GM21619 (cell line): ENCODE measurements around the gene SPDYE6.
A peak's percentile ranks its signal among the peaks of the same experiment; 100 is the strongest.
"Not testable (repeated sequence)": the region's sequence is repeated elsewhere in the genome, so short reads cannot be mapped to it uniquely, and the experiment has no call there.

ENCODE experiments used
- ATAC-seq: cut with Tn5 transposase; IDR thresholded peaks from one replicate; pipeline ENCODE4 v1.9.1; 2021; ENCODE audit not compliant: unreplicated experiment

The SPDYE6 gene

DNA sequence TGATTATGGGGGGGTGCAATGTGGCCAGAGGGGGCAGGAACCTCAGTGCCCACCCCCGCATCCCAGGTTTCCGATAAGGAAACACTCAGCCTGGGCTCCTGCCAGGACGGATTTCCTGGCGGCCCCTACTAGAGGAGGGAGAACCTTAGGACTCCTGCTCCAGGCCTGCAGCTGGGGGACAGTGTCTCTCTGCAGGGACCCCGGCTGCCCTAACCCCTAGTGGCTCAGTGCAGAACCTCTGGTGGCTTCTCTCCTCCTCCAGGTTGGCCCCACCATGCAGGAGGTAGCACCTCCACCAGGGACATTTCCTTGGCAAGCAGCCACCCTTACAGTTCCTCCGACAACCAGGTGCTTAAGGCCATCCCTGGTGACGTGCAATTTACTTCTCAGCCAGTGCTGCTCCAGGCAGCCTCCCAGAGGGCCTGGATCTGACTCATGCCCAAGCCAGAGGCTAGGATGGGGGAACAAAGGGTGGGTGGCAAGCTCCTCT lies 37.7 kb downstream of the SPDYE6 start:
- no peak for ATAC-seq

DNA sequence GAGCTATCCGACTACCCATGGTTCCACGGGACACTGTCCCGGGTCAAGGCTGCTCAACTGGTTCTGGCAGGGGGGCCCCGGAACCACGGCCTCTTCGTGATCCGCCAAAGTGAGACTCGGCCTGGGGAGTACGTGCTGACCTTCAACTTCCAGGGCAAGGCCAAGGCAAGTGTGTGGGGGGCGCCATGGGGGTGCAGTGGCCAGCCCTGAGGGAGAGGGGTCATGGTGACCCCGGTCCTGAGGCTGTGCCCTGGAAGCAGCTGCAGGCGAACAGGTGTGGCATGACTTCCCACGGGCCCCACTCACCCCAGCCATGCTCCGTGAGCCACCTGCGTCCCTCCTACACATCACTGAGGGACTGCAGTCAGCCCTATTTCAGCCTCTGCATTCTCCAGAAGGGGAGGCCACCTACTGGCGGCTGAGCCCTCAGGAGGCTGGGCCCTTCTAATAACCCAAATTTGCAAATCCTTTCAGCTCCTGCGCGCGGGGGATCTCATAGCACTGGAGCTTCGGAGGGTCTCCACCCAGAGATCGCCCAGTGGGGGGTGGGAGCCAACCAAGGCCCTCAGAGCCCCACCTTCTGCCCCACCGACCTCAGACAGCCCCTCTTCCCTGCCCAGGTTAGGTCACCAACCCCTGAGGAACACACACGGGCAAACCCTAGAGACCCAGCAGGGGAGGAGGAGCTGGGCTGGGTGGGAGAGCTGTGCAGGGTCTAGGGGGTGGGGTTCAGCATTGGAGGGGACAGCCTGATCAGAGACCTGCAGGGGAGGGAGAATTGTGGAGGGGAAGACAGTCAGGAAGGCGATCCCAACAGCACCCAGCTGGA lies 38.8 kb downstream of the SPDYE6 start:
- no peak for ATAC-seq

DNA sequence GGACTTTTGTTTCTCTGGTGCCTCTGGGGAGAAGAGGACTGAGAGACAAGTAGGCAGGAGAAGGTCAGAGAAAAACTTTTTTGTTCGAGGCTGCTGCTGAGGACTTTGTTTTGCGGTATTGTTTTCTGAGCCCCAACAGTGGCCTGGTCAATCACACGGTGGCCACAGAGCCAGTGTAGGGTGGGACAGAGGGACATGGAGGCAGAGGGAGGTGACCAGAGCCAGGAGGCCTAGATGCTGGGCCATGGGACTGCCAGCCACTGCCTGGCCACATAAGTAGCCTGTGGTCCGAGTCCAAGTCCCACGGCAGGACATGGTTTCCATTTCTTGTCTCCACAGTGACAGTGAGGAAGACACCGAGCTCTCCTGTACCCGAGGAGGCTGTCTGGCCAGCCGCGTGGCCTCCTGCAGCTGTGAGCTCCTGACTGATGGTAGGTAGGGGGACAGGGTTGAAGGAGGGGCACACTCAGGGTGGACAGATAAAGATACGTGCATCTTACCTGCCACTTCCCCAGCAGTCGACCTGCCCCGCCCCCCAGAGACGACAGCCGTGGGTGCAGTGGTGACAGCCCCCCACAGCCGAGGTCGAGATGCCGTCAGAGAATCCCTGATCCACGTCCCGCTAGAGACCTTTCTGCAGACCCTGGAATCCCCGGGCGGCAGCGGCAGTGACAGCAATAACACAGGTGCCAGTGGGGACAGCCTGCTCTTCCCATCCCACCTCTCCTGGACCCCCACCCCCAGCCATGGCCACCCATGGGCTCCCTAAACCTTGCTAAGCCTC lies 42.1 kb downstream of the SPDYE6 start:
- no peak for ATAC-seq

DNA sequence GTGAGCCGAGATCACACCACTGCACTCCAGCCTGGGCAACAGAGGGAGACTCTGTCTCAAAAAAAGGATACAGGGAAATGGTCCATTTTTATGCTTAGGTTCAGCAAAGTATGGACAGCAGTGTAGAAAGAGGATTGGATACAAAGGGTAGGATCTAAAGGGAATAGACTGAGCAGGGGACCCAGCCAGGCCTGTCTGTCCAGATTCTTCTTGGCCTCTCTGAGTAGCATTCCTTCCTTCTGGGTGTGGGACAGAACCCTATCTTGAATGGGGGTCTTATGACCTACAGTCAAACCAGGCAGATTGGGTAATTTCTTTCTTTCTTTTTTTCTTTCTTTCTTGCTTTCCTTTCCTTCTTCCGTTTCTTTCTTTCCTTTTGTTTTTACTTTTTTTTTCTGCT lies 43.9 kb downstream of the SPDYE6 start:
- no peak for ATAC-seq

DNA sequence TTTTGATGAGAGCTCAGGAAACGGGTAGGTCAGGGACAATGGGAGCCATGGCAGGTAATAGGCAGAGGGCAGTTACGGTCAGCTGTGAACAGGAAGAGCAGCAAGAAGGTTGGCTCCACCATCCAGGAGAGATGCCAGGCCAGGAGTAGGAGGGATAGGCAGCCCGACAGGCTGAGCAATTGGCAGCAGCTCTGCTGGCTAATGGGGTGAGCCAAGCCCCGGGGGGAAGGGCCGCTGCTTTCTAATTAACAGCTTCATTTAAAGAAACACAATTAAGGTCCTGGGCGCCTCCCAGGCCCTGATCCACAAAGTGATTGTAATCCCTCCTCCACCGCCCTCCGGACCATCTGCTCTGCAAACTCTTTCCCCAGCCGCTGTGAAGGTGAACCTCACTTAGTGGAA lies 45.8 kb downstream of the SPDYE6 start:
- no peak for ATAC-seq

DNA sequence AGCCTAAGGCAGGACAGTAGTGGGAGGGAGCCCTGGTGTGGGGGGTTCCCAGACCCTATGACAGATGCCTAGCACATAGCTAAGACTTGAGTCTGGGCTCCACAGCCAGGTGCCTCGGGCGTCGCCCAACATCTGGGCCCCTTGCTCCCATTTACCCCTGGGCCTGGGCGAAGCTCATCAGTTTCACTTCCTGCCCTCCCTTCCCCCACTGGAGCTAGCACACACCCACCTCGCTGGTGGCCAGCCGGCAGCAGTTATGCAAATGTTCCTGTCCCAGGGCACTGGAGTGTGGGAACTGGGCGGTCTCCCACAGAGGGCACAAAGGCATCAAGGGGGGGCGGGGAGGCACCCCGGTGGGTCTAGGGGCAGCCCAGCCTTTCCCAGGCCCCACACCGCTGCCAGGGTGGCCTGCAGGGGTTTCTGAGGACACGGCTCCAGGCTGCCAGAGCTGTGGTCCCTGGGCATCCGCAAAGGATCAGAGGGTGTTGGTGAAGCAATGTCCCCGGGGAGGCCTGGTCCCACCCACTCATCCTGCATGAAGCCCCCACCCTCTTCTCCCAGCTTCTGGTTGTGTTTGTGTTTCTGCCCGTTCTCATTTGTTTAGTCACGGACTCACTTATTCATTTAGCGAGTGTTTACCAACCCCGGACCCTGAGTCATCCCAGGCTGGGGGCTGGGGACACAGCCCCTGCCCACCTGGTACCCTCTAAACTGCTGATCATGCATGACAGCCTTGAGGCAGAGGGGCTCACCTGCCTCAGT lies 49.1 kb downstream of the SPDYE6 start:
- peak; percentile 68 for ATAC-seq

DNA sequence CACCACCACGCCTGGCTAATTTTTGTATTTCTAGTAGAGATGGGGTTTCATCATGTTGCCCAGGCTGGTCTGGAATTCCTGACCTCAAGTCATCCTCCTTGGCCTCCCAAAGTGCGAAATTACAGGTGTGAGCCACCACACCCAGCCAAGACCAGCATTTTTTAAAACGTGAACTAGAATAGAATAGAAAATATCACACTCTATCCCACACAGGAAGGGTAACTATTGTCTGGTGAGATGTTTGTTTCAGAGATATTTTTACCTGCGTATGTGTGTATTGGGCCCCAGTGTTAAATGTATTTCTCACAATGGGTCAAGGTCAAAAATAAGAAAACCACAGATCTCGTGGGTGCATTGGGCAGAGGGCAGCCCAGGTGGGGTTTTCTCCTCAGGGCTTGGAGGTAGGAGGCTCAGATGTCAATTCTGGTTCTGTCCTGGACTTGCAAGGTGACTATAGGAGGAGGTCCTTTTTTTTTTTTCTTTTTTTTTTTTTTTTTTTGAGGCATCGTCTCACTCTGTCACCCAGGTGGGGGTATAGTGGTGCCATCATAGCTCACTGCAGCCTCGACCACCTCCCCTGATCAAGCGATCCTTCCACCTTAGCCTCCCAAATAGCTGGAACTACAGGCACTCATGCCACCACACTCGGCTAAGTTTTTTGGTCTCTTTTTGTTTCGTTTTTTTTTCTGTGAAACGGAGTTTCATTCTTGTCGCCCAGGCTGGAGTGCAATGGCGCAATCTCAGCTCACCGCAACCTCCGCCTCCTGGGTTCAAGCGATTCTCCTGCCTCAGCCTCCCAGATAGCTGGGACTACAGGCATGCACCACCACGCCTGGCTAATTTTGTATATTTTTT lies 50.6 kb downstream of the SPDYE6 start:
- peak; percentile 50 for ATAC-seq

DNA sequence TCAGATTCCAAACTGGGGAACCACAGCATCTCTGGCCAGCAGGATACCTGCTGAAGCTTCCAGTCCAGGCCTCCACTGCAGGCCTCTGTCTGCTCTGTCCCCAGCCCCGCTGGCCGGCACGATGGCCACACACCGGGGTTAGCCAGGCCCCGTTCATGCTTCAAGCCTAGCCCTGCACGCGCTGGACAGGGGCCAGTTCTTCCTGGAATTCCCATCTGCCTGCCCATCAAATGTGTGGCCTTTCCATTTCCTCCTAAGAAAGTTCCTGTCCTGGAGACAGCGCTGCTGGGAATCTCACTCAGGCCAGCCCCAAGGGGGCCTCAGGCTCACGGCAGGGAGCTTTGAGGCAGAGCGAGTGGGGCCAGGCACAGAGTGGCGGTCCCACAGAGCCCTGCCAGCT lies 51.6 kb downstream of the SPDYE6 start:
- ATAC-seq: no peak

DNA sequence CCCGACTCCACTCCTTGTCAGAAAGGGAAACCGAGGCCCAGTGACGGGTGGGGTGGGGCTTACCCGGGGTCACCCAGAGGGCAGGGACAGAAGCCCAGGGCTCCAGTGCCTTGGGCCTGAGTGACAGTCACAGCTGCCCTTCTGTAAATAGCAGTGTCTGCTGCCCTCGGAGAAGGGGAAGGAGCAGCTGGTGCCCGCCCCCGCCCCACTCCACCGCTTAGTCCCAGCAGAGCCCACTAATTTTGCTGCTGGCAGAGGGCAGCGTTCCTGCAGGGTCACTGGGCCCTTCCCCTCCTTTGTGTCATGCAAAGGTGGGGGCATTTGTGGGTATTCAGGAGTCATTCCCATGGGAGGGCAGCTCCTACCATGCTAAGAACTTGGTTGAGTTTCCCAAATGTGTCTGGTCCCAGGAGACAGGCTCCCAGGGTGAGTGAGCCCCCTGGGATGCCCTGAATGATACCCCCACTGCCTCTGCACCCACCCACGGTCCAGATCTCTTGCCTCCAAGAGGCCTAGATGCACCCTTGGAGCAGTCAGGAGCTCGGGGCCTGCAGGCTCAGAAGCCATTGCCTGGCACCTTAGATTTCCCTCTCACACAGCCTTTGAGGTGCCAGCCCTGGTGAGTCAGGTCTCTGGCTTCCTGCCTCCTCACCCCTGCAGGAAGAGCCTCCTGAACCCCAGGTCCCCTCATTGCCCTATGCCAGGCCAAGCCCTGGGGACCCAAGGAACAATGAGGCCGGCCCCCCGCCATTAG lies 52.4 kb downstream of the SPDYE6 start:
- ATAC-seq: no peak

DNA sequence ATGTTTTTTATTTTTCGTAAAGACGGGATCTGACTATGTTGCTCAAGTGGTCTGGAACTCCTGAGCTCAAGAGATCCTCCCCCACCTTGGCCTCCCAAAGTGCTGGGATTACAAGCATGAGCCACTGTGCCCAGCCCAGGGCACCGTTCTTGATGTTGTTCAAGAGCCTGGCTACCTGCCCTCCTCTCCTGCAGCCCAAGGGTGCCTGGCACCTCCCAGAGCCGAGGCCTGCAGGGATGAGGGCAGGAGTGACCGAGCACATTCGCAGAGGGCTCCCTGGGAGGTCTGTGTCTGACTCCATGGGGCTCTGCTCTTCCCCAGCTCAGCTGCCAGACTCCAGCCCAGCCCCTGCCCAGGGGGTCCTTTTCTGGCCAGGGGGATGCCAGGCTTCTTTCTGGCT lies 54.2 kb downstream of the SPDYE6 start:
- no peak for ATAC-seq

DNA sequence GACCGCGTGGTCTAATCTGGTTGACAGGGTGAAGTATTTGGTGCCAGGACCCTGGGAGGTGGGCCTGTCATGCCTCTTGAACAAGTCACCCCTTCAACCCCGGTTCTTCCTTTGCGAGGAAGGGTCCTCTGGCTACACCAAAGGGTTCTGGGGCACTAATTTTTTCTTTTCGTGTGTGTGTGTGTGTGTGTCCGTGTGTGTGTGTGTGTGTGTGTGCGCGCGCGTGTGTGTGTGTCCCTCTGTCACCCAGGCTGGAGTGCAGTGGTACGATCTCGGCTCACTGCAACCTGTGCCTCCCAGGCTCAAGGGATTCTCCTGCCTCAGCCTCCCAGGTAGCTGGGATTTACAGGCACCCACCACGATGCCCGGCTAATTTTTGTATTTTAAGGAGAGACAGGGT lies 54.9 kb downstream of the SPDYE6 start:
- not testable (repeated sequence) for ATAC-seq

DNA sequence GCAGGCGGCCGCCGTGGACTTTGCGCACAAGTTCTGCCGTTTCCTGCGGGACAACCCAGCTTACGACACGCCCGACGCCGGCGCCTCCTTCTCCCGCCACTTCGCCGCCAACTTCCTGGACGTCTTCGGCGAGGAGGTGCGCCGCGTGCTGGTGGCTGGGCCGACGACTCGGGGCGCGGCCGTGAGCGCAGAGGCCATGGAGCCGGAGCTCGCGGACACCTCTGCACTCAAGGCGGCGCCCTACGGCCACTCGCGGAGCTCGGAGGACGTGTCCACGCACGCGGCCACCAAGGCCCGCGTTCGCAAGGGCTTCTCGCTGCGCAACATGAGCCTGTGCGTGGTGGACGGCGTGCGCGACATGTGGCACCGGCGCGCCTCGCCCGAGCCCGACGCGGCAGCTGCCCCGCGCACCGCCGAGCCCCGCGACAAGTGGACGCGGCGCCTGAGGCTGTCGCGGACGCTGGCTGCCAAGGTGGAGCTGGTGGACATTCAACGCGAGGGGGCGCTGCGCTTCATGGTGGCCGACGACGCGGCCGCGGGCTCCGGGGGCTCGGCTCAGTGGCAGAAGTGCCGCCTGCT lies 55.5 kb downstream of the SPDYE6 start:
- no peak for ATAC-seq

DNA sequence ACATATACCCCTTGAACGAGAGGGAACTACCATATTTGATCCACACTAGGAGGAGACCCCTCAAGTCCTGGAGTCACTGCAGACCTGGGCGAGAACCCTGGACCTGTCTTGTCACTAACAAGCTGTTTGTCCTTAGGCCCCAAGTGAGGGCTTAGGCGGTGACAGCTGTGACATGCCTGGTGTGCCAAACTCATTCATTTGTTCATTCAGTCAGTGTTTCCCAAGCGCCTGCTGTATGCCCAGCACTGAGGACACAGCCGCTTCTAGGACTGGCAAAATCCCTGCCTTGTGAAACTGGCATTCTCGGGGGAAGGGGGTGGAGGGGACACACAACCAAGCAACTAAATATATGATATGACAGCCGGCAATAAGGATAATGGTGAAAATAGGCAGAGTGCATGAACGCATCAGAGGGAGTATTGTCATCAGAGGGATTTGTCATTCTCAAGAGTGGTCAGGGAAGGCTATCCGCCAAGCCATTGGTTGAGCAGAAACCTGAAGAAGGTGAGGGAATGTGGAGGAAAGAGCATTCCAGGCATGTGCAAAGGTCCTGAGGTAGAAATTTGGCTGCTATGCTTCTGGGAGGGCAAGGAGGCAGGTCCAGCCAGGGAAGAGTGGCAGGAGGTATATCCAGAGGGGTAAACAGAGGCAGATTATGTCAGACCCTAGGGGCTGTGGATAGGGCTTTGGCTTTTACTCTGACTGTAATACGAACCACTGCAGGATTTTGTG lies 58.6 kb downstream of the SPDYE6 start:
- ATAC-seq: no peak

DNA sequence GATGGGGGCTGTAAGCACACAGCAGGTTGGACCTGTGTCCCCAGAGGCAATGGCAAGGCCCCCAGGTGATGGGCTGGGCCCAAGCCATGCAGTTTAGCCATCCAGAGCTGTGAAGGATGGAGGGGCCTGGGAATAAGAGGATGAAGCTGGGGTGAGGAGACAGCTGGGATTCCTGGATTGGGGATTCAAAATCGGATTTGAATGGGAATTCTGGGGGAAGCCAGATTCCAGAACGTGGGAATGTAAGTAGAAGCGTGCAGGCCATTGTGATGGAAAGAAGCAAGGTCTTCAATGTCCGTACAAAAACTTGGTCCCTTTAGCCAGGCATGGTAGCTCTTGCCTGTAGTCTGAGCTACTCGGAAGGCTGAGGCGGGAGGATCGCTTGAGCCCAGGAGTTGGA lies 59.7 kb downstream of the SPDYE6 start:
- ATAC-seq: no peak

DNA sequence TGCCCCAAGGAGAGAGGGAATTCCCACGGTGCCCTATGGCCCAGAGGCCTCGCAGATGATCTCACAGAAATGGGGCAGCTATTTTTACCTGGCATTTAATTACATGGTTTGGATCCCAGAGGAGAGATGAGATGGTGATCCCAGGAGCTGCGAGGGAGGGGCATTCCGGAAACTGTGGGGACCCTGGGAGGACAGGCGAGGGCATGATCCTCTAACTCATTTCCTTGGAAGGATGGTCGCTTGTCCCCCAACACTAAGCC lies 60.1 kb downstream of the SPDYE6 start:
- no peak for ATAC-seq
